NOMO-1 (cell line): ENCODE results near the gene CHST15.
"Not testable (repeated sequence)": the region's sequence is repeated elsewhere in the genome, so short reads cannot be mapped to it uniquely, and the experiment has no call there.

ENCODE experiments used
- DNase-seq, 2 experiments: peaks; one replicate each; lab custom pipeline; 2025; ENCODE audit not compliant: unreplicated experiment in 2 of 2; lab: John Stamatoyannopoulos, UW

The CHST15 gene

GRCh38 chr10:124124123-124124768 lies 30.8 kb upstream of the CHST15 start:
- DNase-seq: peak in 1 of 2 experiments; percentile 10

GRCh38 chr10:124123156-124123555 lies 29.8 kb upstream of the CHST15 start:
- DNase-seq: no peak

- no peak for DNase-seq
Observed at GRCh38 chr10:124122211-124122610, 28.8 kb upstream of the CHST15 start.

GRCh38 chr10:124120410-124121061 lies 27.1 kb upstream of the CHST15 start:
- no peak for DNase-seq

- no peak for DNase-seq
Observed at GRCh38 chr10:124119946-124120345, 26.5 kb upstream of the CHST15 start.

GRCh38 chr10:124119216-124119615 lies 25.8 kb upstream of the CHST15 start:
- DNase-seq: no peak

GRCh38 chr10:124117833-124118232 lies 24.4 kb upstream of the CHST15 start:
- no peak for DNase-seq

GRCh38 chr10:124117511-124117785 lies 24.1 kb upstream of the CHST15 start:
- no peak for DNase-seq

- DNase-seq: no peak
Observed at GRCh38 chr10:124116771-124117510, 23.5 kb upstream of the CHST15 start.

- no peak for DNase-seq
Observed at GRCh38 chr10:124114696-124115095, 21.3 kb upstream of the CHST15 start.

GRCh38 chr10:124112891-124113580 lies 19.6 kb upstream of the CHST15 start:
- no peak for DNase-seq

- DNase-seq: no peak
Observed at GRCh38 chr10:124110882-124111281, 17.5 kb upstream of the CHST15 start.

GRCh38 chr10:124109261-124109660 lies 15.9 kb upstream of the CHST15 start:
- no peak for DNase-seq

- no peak for DNase-seq
Observed at GRCh38 chr10:124107072-124107471, 13.7 kb upstream of the CHST15 start.

- no peak for DNase-seq
Observed at GRCh38 chr10:124106241-124106879, 13.0 kb upstream of the CHST15 start.

GRCh38 chr10:124105594-124105993 lies 12.2 kb upstream of the CHST15 start:
- DNase-seq: no peak

GRCh38 chr10:124105045-124105444 lies 11.6 kb upstream of the CHST15 start:
- no peak for DNase-seq

GRCh38 chr10:124104011-124104627 lies 10.7 kb upstream of the CHST15 start:
- DNase-seq: no peak

- DNase-seq: no peak
Observed at GRCh38 chr10:124101351-124101750, 8.0 kb upstream of the CHST15 start.

GRCh38 chr10:124100651-124101050 lies 7.3 kb upstream of the CHST15 start:
- not testable (repeated sequence) for DNase-seq

- no peak for DNase-seq
Observed at GRCh38 chr10:124100124-124100523, 6.7 kb upstream of the CHST15 start.
